GM20000 (cell line): ENCODE measurements around the gene ZNF354C.

ENCODE experiments used
- DNase-seq: peaks from one replicate; pipeline ENCODE4 v3.0.0; 2012; ENCODE audit warnings: low spot score
- CTCF ChIP-seq: IDR thresholded peaks from 2 replicates; pipeline ENCODE4 v1.5.1; 2012; ENCODE audit warnings: mild to moderate bottlenecking, control low read depth; ENCODE audit errors: extremely low read depth, missing control alignments

Gene ZNF354C

GRCh38 chr5:179060116-179061008, at the start of gene ZNF354C:
Gene ZNF354C (plus strand): TSS chr5:179060373. CDS start chr5:179062069, 1,696 bp downstream.
- DNase-seq, result peak; percentile 60
- TF ChIP-seq CTCF, result no peak

GRCh38 chr5:179023528-179024189, 36.5 kb upstream of the ZNF354C start, which contains the start of gene ZNF879:
Gene ZNF879 (plus strand): TSS chr5:179023804. CDS start chr5:179025005, 1,201 bp downstream.
- peak; percentile 65 for DNase-seq
- TF ChIP-seq CTCF, result no peak

GRCh38 chr5:179033004-179033580, 27.1 kb upstream of the ZNF354C start:
- no peak for DNase-seq
- TF ChIP-seq CTCF, result no peak

GRCh38 chr5:179044765-179045164, 15.4 kb upstream of the ZNF354C start:
- no peak for TF ChIP-seq CTCF
- DNase-seq, result no peak

- TF ChIP-seq CTCF, result no peak
- no peak for DNase-seq
These were observed 8.4 kb upstream of the ZNF354C start for GRCh38 chr5:179051784-179052183.

- no peak for TF ChIP-seq CTCF
- DNase-seq, result no peak
These were observed 6.0 kb upstream of the ZNF354C start for GRCh38 chr5:179054036-179054785.
